Islet precursor cell (in vitro differentiated cells): ENCODE data around the gene OBSCN.

Experiments used
- DNase-seq: peaks from one replicate; pipeline ENCODE4 v3.0.0-alpha.2; 2018

OBSCN gene

GRCh38 chr1:228194436-228194835, 13.4 kb upstream of the OBSCN start:
- no peak for DNase-seq

DNA sequence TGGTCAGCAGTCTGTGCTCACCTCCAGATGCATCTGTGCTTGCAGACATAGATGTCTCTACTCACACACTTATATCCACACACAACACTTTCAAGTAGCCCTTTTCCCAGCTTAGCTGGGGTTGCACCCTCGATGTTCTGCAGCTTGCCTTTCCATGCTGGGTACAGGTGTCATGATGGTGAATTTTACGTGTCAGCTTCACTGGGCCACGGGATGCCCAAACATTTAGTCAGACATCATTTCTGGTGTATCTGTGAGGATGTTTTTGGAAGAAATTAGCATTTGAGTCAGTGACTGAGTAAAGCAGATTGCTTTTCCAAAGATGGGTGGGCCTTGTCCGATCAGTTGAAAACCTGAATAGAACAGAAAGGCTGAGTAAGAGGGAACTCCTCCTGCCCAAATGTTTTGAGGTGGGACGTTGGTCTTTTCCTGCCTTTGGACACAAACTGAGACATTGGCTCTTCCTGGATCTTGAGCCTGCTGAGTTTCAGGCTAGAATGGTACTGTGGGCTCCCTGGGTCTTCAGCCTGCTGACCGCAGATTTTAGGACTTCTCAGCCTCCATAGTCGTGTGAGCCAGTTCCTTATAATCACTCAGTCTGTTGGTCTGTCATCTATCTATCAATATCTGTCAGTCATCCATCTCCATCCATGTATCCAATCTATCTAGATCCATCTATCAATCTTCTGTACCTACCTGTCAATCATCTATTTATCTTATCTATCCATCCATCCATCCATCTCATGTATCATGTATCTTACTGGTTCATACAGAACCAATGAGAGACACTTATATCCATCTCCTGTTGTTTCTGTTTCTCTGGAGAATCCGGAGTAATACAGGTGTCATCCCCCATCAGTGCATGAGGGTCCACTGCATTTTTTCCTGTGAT, 12.7 kb upstream of the OBSCN start:
- no peak for DNase-seq

GRCh38 chr1:228197555-228198147, 10.2 kb upstream of the OBSCN start:
- DNase-seq = no peak

- no peak for DNase-seq
Observed at GRCh38 chr1:228198977-228199590, 8.8 kb upstream of the OBSCN start.

- DNase-seq = no peak
Observed at GRCh38 chr1:228204958-228205357, 2.9 kb upstream of the OBSCN start.

DNA sequence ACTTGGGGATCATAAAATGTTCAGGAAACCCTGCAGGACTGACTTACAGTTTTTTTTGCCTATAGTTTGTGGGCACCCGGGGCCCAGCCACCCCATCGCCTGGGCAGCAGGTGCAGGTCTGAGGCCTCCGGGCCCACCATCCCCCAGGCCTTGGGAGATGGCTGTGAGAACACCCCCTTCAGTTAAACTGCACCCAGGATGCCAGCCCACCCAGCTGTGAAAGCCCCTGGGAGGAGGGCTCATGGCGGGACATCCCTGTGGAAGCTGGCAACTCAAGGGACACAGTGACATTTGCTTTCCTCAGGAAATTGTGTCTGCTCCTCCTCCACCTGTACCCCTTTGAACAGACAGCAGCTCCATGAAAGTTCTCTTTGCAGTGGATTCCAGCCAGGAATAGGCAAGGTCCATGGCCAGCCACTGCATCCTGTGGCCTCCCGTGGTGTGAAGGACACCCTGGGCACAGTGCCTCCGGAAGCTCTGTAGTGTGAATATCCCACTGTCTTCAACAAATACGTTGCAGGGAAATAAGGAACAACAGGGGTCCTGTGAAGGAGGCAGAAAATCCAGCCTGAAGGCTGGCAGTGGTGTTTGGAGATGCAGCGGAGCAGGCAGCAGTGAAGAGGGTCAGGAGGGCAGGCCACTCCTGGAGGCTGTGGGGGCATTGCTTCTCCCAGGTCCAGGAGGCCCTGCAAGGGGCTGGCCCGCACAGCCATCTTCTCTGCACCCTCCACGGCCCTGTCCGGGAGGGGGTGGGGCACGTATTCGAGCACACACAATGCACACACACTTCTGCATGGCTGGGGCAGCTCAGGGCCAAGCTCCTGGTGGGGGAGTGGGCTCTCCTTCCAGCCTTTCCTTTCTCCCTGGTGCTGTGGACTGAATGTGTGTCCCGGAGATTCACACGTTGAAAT, 2.1 kb upstream of the OBSCN start:
- DNase-seq = peak; percentile 41

- DNase-seq = peak; percentile 40
Observed at GRCh38 chr1:228206582-228207351, 1.1 kb upstream of the OBSCN start.

DNA sequence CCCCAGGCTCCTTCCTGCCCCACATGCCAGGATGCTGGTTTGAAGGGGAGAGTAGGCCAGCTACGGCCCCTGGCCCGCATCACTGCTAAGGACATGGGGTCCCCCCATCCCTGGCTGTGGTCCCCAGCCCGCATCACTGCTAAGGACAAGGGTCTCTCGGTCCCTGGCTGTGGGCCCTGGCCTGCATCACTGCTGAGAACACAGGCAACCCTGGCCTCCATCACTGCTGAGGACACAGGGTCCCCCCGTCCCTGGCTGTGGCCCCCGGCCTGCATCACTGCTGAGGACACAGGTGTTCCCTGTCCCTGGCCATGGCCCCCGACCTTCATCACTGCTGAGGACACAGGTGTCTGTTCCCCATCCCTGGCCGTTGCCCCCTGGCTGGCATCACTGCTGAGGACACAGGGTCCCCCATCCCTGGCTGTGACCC, 448 bp upstream of the OBSCN start:
- DNase-seq = peak; percentile 49

GRCh38 chr1:228208831-228209551, 1.1 kb downstream of the OBSCN start:
- DNase-seq = peak; percentile 51

- peak; percentile 42 for DNase-seq
Observed at GRCh38 chr1:228209657-228210056, 1.8 kb downstream of the OBSCN start.

DNA sequence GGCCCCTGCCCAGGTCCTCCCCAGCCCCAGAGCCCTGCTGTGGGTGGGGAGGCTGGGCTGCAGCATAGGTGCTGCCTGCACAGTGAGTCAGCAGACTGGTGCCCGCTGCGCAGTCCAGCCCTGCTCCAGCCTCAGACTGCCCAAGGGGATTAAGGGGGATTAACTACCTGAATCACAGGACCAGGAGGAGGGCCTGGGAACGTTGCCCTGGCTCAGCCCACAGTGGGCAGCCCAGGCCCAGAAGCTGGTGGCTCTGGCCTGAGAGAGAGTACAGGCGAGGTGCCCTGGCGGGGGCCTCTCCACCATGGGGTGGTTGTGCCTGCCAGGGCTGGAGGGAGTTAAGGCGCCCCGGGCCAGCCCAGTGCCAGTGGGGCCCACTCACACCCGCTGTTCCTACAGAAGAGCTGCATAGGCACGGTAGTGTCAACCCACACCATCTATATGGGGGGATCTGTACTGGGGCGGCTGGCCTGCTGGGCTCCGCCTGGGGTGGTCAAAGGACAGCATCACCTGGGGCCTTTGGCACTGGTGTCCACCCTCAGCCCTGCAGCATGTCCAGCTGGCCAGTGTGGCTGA, 2.3 kb downstream of the OBSCN start:
- DNase-seq = peak; percentile 51

DNA sequence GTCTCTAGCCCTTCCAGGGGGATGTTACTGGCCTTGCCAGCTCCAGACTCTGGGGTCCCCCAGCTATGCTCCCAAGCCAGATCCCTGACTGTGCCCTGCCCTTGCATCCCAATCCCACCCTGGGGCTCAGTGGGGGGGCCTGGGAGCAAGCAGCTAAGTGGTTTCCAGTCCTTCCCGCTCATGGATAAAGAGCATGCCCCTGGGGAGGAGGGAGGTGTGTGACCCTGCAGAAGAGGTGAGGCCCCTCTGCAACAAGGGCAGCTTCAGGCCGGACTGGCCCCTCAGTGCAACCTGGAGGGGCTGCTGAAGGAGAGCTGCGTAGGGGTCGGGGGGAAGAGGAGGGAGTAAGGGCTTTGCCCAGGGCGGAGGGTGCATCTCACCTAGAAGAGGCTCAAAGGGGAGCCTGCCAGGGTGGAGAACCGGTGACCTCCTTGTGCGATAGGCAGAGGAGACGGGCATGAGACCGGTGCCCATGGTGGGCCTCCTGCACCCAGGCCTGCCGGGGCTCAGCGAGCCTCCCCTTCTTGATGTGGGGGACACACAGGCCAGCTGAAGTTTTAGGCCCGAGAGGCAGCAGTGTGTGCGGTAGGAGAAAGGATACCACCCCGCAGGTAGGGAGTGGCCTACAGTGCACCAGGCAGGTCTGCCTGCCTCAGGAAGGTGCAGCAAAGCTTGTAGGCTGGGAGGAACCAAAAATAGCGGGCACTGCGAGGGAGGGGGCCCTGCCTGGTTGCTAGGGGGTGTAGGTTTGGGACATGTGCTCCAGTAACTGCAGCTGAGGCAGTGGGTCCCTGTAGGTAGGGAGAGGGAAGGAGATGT, 3.1 kb downstream of the OBSCN start:
- peak; percentile 51 for DNase-seq

- DNase-seq = no peak
Observed at GRCh38 chr1:228211531-228212414, 3.9 kb downstream of the OBSCN start.

- peak; percentile 54 for DNase-seq
Observed at GRCh38 chr1:228212415-228212965, 4.6 kb downstream of the OBSCN start.

DNA sequence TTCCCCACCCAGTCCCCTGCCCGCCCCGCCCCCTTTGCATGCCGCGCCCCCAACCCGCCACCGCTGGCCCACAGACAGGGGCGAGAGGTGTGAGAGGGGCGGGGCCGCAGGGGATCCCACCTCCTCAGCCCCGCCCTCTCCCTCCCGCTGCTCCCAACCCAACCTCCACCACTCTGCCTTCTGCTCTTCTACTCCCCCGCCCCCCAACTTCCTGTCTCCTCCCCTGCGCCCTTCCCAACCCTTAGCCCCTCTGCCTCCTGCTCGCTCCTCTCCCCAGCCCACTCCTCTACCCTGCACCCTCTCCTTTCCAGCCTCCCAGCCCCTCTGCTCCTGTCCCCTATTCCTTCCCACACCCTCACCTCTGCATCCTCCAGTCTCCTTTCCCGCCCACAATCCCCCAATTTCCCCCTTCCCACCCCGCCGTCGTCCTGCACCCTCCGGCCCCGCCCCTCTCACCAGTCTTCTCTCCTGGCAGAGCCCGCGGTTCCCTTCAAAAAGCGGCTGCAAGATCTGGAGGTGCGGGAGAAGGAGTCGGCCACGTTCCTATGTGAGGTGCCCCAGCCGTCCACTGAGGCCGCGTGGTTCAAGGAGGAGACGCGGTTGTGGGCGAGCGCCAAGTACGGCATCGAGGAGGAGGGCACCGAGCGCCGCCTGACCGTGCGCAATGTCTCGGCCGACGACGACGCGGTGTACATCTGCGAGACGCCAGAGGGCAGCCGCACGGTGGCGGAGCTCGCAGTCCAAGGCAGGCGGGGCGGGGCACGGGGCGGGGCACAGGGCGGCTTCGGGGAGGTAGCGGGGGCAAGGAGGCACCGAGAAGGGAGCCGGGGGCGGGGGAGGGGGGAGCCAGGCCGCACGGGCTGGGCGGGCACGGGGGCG, 5.4 kb downstream of the OBSCN start:
- peak; percentile 95 for DNase-seq

DNA sequence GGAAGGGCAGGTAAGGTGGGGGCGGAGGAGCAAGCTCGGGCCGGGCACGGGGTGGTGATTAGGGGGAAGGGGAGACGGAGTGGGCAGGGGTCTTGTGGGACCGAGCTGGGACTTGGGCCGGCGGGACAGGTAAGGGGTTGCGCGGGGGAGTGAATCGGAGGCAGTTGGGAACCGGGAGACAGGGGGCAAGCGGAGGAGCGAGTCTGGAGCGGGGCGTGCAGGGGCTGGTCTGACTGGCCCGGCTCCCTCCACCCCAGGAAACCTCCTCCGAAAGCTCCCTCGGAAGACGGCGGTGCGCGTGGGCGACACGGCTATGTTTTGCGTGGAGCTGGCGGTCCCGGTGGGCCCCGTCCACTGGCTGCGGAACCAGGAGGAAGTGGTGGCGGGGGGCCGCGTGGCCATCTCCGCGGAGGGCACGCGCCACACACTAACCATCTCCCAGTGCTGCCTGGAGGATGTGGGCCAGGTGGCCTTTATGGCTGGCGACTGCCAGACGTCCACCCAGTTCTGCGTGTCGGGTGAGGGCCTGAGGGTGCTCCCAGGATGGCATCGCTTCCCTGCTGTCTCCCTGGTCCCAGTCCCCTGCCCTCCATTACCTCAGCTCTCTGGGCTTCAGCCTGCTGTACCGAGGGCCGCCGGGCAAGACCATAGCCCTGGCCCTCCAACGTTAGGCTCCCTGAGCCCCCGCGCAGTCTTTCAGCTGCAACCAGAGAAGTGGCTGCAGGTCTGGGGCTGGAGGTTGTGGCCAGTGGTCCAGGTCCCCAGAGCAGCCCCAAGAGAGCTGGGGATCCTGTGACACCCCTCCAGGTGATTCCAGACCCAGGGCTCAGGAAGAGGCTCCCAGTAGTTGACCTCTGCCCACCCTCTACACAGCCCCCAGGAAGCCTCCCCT, 6.3 kb downstream of the OBSCN start:
- no peak for DNase-seq
